Measurements from ENCODE around the gene MAGEF1. TPM values are rescaled to one million over a fixed set of nuclear protein-coding genes. Genes with fewer than 3 reads are reported as not detected.

Gene MAGEF1
- total RNA-seq, 1 donor from 2014 or later = 80.3 TPM

- DNase-seq (ENCODE audit: low read depth, low spot score) = no peak
- H3K9me3 Mint-ChIP-seq = no peaks in the 10 kb centered on the region
- peaks cover 6% of the 10 kb centered on the region for H3K27me3 Mint-ChIP-seq (ENCODE audit: low read depth)
- TF ChIP-seq, protein P1, sequence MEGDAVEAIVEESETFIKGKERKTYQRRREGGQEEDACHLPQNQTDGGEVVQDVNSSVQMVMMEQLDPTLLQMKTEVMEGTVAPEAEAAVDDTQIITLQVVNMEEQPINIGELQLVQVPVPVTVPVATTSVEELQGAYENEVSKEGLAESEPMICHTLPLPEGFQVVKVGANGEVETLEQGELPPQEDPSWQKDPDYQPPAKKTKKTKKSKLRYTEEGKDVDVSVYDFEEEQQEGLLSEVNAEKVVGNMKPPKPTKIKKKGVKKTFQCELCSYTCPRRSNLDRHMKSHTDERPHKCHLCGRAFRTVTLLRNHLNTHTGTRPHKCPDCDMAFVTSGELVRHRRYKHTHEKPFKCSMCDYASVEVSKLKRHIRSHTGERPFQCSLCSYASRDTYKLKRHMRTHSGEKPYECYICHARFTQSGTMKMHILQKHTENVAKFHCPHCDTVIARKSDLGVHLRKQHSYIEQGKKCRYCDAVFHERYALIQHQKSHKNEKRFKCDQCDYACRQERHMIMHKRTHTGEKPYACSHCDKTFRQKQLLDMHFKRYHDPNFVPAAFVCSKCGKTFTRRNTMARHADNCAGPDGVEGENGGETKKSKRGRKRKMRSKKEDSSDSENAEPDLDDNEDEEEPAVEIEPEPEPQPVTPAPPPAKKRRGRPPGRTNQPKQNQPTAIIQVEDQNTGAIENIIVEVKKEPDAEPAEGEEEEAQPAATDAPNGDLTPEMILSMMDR (conservative IDR thresholded peaks at IDR 0.05) = no peak
- H3K36me3 Mint-ChIP-seq (ENCODE audit: low read depth) = no peaks in the 10 kb centered on the region
- H3K4me1 Mint-ChIP-seq = peaks cover 1% of the 10 kb centered on the region
- peak overlapping the region; percentile 81 for H3K27ac Mint-ChIP-seq (ENCODE audit: unreplicated experiment)
- no peak overlapping the region for H3K4me3 Mint-ChIP-seq
These were observed 39.6 kb upstream of the MAGEF1 start for GRCh38 chr3:184751204-184752040.

- Mint-ChIP-seq H3K9me3 (no peaks in the 10 kb centered on the region), H3K4me3 (no peak overlapping the region), H3K27ac (ENCODE audit: unreplicated experiment) (no peak overlapping the region), H3K27me3 (ENCODE audit: low read depth) (peaks cover 6% of the 10 kb centered on the region), H3K36me3 (ENCODE audit: low read depth) (no peaks in the 10 kb centered on the region), H3K4me1 (no peaks in the 10 kb centered on the region)
- TF ChIP-seq, protein P1 (conservative IDR thresholded peaks at IDR 0.05) = no peak
- DNase-seq (ENCODE audit: low read depth, low spot score) = no peak
These were observed 38.7 kb upstream of the MAGEF1 start for GRCh38 chr3:184750349-184751083.

DNA sequence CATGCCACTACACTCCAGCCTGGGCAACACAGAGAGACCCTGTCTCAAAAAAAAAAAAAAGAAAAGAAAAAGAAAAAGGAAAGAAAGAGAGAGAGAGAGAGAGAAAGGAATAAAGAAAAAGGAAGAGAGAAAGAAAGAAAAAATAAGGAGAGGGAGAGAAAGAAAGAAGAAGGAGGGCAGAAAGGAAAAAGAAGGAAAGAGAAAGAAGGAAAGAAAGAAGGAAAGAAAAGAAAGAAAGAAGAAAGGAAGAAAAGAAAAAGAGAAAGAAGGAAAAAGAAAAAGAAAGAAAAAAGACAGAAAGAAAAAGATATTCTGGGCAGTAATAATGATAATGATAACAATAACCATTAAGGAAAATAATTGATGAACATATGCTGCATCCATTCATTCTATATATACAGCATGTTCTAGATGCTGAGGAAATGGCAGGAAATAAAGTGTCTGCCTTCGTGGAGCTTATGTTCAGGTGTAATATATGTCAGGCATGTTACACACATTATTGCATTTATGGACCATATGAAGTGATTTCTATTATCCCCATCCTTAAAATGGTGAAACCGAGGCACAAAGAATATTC is 37.4 kb upstream of the MAGEF1 start:
- H3K27ac Mint-ChIP-seq (ENCODE audit: unreplicated experiment) = no peak overlapping the region
- no peaks in the 10 kb centered on the region for H3K36me3 Mint-ChIP-seq (ENCODE audit: low read depth)
- TF ChIP-seq, protein P1 (conservative IDR thresholded peaks at IDR 0.05) = no peak
- no peaks in the 10 kb centered on the region for H3K4me1 Mint-ChIP-seq
- no peaks in the 10 kb centered on the region for H3K9me3 Mint-ChIP-seq
- H3K27me3 Mint-ChIP-seq (ENCODE audit: low read depth) = peaks cover 6% of the 10 kb centered on the region
- no peak overlapping the region for H3K4me3 Mint-ChIP-seq
- DNase-seq (ENCODE audit: low read depth, low spot score) = no peak

DNA sequence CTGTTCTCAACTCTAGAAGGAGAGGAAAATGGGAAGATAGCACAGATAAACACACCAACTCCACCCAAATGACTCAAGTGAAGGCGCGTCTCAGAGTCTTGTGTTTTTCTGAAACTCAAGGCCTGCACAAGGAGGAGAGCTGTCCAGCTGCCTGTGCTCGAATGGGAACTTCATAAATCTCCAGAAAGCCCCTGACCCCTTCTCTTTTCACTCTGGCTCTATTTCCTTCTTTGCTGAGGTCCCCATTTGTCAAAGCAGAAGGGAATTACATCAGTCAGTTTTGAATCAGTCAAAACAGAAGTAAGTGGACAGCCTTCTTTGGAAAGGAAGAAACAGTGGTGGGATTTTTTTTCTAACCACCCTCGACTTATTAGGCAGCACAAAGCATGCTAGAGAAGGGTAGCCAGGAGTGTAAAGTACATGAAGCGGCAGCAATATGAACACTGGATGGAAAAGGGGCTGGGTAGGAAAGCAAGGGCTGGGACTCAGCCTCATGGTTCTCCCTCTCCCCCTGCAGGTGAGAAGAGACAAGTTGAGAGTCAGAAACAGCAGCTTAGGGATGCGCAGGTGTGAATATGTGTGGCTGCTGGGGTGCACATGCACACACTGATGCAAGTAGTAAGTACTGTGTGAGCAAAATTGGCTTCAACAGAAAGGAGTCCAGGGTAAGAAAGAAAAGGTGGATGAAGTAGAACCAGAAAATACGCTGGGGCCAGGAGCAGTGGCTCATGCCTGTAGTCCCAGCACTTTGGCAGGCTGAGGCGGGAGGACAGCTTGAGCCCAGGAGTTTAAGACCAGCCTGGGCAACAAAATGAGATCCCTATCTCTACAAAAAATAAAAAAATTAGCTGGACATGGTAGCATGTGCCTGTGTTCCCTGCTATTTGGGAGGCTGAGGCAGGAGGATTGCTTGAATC is 36.6 kb upstream of the MAGEF1 start:
- Mint-ChIP-seq H3K4me1 (no peaks in the 10 kb centered on the region), H3K4me3 (no peak overlapping the region), H3K36me3 (ENCODE audit: low read depth) (no peaks in the 10 kb centered on the region), H3K27me3 (ENCODE audit: low read depth) (peaks cover 6% of the 10 kb centered on the region), H3K9me3 (no peaks in the 10 kb centered on the region), H3K27ac (ENCODE audit: unreplicated experiment) (no peak overlapping the region)
- TF ChIP-seq, protein P1 (conservative IDR thresholded peaks at IDR 0.05) = peak; percentile 59
- DNase-seq (ENCODE audit: low read depth, low spot score) = no peak

All from neural crest cell (in vitro differentiated cells).